Upper lobe of right lung (tissue), 1 donor: ENCODE data around the gene NOL12. TPM values are rescaled to one million over a fixed set of nuclear protein-coding genes. Genes with fewer than 3 reads are reported as not detected.

Source experiments
- ATAC-seq: fragments of 200-7000 bp; cut with Tn5 transposase; one replicate; pipeline ENCODE4 v1.9.1; 2020; ENCODE audit warnings: mild to moderate bottlenecking, moderate library complexity
- DNase-seq: peaks from one replicate; pipeline ENCODE4 v3.0.0-alpha.2; 2020
- H3K27ac ChIP-seq: fragments of 200-600 bp; one replicate; pipeline ENCODE4 v1.8.0; 2022
- H3K27me3 ChIP-seq: fragments of 200-600 bp; one replicate; pipeline ENCODE4 v1.8.0; 2022; ENCODE audit warnings: mild to moderate bottlenecking
- H3K36me3 ChIP-seq: fragments of 200-600 bp; one replicate; pipeline ENCODE4 v1.8.0; 2022
- H3K4me1 ChIP-seq: fragments of 200-600 bp; one replicate; pipeline ENCODE4 v1.8.0; 2022
- H3K4me3 ChIP-seq: fragments of 200-600 bp; one replicate; pipeline ENCODE4 v1.8.0; 2022; ENCODE audit warnings: mild to moderate bottlenecking
- H3K9me3 ChIP-seq: fragments of 200-600 bp; one replicate; pipeline ENCODE4 v1.8.0; 2022
- CTCF ChIP-seq: fragments of 200-600 bp; IDR thresholded peaks from one replicate; pipeline ENCODE4 v1.8.0; 2022; ENCODE audit warnings: antibody characterized with exemption
- intact Hi-C: fragments of 100-400 bp; cut with DNase I; formaldehyde crosslinking; loops from one replicate; pipeline ENCODE4 v1.11.0; 2022
- total RNA-seq: library from RNA; stranded (reverse); fragmentation: NEBNext Ultra II Directional; extraction: Animal tissue kit (Norgen Biotek cat#: 25700); gene quantifications from one replicate; pipeline ENCODE4 v1.2.1, GENCODE V29; 2021
- donor health status: DM: no; HTN: yes; CAD: no; lungs with severe emphysema.

Gene NOL12
- total RNA-seq, 1 donor from 2014 or later, result 21.6 TPM

GRCh38 chr22:37728620-37729019 lies 42.5 kb downstream of the NOL12 start:
- Histone ChIP-seq H3K9me3 (no peaks in the 10 kb centered on the region), H3K27me3 (no peaks in the 10 kb centered on the region), H3K4me1 (peaks cover 31% of the 10 kb centered on the region), H3K36me3 (no peaks in the 10 kb centered on the region), H3K4me3 (no peak overlapping the region), H3K27ac (peak overlapping the region; percentile 63)
- TF ChIP-seq CTCF, result no peak
- no peak for ATAC-seq
- DNase-seq, result no peak
- intact Hi-C loops, result no loop called here

- TF ChIP-seq CTCF, result peak; percentile 25
- H3K27me3 ChIP-seq, result no peaks in the 10 kb centered on the region
- H3K9me3 ChIP-seq, result no peaks in the 10 kb centered on the region
- ATAC-seq, result peak; percentile 62
- intact Hi-C loops, result no loop called here
- no peaks in the 10 kb centered on the region for H3K36me3 ChIP-seq
- no peak for DNase-seq
- no peak overlapping the region for H3K27ac ChIP-seq
- no peak overlapping the region for H3K4me3 ChIP-seq
- peaks cover 31% of the 10 kb centered on the region for H3K4me1 ChIP-seq
Measured at GRCh38 chr22:37731804-37732471, 45.8 kb downstream of the NOL12 start.

GRCh38 chr22:37732699-37733607 lies 46.8 kb downstream of the NOL12 start:
- DNase-seq (no peak), ATAC-seq (no peak)
- intact Hi-C loops, result no loop called here
- Histone ChIP-seq H3K4me1 (peaks cover 25% of the 10 kb centered on the region), H3K36me3 (no peaks in the 10 kb centered on the region), H3K4me3 (no peak overlapping the region), H3K27me3 (no peaks in the 10 kb centered on the region), H3K27ac (no peak overlapping the region), H3K9me3 (no peaks in the 10 kb centered on the region)
- TF ChIP-seq CTCF, result no peak

GRCh38 chr22:37733625-37734401 lies 47.7 kb downstream of the NOL12 start:
- Histone ChIP-seq H3K27ac (peak overlapping the region; percentile 24), H3K9me3 (no peaks in the 10 kb centered on the region), H3K4me3 (no peak overlapping the region), H3K4me1 (peaks cover 19% of the 10 kb centered on the region), H3K27me3 (no peaks in the 10 kb centered on the region), H3K36me3 (no peaks in the 10 kb centered on the region)
- ATAC-seq (no peak), DNase-seq (peak; percentile 75)
- intact Hi-C loops, result no loop called here
- no peak for TF ChIP-seq CTCF

GRCh38 chr22:37734402-37734700 lies 48.2 kb downstream of the NOL12 start:
- Histone ChIP-seq H3K4me3 (no peak overlapping the region), H3K4me1 (peaks cover 21% of the 10 kb centered on the region), H3K27me3 (no peaks in the 10 kb centered on the region), H3K9me3 (no peaks in the 10 kb centered on the region), H3K27ac (peak overlapping the region; percentile 24), H3K36me3 (no peaks in the 10 kb centered on the region)
- intact Hi-C loops, result no loop called here
- ATAC-seq (no peak), DNase-seq (no peak)
- TF ChIP-seq CTCF, result no peak
